CD4-positive, alpha-beta T cell treated with Interleukin-21 for 1 hour (primary cell): ENCODE results near the gene HPS5.

Source experiments
- DNase-seq: peaks from one replicate; pipeline ENCODE4 v3.0.0-alpha.2; 2020

Gene HPS5

DNA sequence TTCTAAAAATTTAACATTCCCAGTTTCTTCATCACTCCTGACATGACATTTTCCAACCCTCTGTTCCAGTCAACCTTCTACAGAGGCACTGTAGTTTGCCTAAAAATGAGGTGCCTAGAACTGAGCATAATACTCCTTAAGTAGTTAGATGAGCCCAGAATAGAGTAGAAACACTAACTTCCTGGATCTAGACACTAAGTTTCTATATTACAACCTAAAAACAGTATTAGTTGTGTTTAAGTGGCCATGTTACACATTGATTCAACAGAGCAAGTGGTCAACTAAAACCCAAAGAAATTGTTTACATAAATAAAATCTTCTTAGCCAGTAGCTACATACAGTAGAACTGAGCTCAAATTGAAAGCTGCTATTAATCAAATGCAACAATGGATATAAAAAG is 1.3 kb downstream of the HPS5 start:
- DNase-seq = no peak

DNA sequence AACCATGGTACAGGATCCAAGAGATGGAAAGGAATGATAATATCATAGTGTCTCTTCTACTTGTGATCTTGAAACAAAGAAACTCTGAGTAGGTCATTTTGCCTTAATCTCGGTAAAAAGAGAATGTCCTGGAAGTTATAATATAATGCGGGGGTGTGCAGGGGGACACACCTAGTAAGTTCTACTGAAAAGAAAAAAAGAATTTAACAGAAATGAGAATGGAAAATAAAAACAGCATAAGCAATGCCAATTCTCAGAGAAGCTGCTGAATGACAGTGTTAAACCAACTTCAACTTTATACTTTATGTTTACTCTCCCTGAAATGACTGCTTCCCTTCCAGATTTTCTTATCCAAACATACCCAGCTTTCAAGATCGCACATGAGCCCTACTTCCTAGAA is 2.0 kb downstream of the HPS5 start:
- no peak for DNase-seq

DNA sequence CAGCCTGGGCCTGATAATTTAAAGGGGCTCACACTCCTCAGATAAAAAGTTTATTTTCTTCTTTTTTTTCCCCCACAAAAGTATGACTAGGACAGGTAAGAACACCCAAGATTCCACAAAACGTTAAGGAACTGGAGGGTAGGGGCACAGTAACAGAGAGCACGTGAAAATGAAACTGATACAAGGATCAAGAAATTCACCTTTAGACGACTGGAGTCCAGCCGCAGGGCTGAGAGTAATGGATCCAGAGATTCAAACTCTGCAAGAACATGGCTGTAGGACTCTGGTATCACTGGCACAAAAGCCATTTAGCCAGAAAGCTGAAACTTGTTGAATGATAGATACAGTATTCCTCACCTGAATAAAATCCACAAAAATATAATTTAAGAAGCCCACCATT is 4.4 kb downstream of the HPS5 start:
- no peak for DNase-seq

DNA sequence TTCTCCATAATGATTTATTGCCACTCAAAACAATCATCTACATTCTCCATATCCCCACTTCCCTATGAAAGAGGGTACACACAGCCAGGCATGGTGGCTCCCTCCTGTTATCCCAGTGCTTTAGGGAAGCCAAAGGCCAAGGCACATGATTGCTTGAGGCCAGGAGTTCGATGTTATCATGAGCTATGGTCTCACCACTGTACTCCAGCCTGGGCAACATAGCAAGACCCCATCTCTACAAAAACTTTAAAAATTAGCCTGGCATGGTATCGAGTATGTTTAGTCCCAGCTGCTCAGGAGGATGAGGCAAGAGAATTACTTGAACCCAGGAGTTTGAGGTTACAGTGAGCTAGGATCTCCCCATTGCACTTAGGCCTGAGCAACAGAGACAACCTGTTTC is 6.0 kb downstream of the HPS5 start:
- DNase-seq = no peak

DNA sequence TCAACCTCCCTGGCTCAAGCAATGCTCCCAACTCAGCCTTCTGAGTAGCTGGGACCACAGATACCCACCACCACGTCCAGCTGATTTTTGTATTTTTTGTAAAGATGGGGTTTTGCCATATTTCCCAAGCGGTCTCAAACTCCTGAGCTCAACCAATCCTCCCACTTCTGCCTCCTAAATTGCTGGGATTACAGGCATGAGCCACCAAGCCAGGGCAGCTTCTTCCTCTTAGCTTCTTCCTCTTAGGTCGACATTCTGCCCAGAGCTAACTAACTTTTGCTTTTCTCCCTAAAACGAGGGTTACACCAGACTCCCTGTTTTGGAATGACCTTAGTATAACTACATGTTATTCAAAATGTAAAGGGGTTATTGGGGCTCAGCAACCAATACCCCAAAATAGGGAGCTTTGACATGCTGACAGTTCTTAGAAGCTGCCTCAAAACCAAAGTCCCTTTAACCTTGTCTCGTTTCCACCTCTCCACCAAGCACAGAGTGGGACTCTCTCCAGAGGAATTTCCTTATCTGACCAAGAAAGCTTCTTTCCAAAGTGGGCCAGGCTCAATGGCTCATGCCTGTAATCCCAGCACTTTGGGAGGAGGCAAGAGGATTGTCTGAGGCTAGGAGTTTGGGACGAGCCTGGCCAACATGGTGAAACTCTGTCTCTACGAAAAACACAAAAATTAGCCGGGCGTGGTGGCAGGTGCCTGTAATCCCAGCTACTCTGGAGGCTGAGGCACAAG is 7.0 kb downstream of the HPS5 start:
- no peak for DNase-seq

DNA sequence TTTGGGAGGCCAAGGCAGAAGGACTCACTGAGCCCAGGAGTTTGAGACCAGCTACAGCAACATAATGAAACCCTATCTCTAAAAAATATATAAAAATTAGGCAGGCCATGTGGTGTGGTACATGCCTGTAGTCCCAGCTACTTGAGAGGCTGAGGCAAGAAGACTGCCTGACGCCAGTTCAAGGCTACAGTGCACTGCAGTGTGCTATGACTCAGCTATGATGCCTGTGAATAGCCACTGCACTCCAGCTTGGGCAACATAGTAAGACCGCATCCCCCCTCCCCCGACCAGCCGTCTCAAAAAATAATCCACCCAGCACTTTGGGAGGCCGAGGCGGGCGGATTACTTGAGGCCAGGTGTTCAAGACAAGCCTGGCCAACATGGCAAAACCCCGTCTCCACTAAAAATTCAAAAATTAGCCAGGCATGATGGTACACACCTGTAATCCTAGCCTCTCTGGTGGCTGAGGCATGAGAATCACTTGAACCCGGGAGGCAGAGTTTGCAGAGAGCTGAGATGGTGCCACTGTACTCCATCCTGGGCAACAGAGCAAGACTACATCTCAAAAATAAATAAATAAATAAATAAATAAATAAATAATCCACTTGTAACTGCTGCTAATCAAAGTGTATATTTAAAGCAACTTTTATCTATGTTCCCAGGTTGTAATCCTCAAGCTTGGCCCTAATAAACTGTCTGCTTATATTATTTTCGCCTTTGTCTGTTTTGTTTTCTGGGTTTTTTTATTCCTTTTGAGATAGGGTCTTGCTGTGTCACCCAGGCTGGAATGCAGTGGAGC is 7.8 kb downstream of the HPS5 start:
- no peak for DNase-seq

DNA sequence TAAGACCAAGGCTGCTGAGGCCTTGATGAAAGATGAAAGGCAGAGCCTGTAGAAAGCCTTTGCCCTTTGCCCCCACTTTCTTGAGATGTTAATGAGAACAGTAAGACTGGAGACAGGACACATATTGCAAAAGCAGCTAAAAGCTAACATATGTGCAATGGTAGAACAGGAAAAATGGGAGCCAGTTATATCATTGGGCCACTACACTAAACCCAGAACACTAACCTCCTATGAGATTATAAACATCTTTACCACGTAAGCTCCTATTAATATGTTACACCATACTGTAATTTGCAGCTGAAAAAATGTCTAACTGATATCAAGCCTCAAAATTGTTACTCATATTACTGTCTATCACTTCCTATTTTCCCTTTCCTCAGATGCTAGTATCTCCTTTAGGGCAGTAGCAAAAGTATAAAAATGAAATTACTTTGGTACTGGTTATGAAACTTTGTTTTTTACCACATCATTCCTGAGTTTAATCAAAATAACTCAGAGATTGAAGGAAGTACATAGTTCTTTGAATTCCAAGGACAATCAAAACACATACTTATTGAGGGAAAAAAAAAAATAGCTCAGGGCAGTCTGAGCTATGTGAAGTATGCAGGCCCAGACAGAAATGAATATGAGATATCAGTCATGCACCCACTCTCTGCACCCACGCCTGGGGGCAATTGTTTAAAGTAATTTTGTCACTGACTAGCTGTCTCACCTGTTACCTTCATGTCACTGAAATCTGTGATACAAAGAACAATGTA is 9.1 kb downstream of the HPS5 start:
- no peak for DNase-seq

DNA sequence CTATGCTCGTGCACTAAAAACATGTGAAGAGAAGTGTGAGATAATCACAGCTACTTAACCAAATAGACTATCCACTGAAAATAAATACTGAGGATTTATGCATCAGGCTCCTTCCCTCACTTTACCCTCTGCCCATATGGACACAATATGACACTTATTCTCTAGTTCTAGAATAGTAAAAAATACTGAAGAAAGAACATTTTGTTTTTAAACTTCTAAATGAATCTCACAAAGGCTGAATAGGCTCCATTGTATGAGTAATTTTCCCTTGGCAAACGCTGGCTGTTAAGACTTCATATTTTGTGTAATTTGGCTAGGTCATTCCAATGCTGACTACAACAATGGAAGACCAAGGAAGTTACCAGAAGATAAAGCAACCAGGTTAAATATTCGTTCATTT is 9.9 kb downstream of the HPS5 start:
- no peak for DNase-seq

DNA sequence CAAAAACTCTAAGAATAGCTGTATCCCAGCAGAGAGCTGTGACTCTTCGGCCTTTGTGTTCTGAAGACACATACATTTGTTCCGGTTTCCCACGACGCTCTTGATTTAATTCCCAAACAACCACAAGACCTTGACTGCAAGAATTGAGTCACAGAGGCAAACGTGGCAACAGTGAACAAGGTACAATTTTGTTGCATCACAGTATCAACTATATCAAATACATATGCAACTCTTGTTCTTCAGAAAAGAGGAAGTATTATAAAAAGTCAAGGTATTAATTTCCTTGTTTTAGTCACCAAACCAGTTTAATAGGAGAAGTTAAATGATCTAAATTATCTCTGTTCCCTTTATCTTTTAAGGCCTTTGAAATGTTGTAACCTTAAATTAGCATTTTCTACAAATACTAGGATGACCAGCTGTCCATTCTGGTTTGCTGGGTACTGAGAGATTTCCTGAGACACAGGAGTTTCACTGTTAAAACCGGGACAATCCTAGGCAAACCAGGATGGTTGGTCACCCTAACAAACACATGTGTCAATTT is 11.1 kb downstream of the HPS5 start:
- DNase-seq = no peak

DNA sequence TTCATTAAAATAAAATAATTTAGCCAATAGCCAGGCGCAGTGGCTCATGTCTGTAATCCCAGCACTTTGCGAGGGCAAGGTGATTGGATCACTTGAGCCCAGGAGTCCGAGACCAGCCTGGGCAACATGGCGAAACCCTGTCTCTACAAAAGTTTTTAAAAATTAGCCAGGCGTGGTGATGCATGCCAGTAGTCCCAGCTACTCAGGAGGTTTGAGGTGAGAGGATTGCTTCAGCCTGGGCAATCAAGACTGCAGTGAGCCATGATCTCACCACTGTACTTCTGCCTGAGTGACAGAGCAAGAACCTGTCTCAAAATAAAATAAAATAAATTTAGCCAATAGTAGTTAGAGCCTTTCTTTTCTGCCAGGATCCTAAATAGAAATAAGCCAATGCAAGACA is 12.2 kb downstream of the HPS5 start:
- DNase-seq = no peak

DNA sequence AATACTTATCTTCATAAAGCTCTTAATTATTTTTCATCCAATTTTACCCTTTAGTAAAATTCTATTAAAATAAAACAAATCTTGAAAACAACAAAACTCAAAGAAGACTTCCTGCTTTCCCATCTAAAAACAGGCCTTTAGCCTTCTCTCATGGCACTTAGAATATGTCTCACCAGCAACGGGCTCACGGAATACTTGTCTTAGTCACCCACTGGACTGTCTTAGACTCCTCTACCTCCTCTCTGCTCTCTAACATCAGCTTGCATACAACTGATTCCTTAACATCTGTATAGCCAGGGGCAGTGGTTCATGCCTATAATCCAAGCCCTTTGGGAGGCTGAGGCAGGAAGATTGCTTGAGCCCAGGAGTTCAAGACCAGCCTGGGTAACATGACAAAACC is 13.7 kb downstream of the HPS5 start:
- no peak for DNase-seq

DNA sequence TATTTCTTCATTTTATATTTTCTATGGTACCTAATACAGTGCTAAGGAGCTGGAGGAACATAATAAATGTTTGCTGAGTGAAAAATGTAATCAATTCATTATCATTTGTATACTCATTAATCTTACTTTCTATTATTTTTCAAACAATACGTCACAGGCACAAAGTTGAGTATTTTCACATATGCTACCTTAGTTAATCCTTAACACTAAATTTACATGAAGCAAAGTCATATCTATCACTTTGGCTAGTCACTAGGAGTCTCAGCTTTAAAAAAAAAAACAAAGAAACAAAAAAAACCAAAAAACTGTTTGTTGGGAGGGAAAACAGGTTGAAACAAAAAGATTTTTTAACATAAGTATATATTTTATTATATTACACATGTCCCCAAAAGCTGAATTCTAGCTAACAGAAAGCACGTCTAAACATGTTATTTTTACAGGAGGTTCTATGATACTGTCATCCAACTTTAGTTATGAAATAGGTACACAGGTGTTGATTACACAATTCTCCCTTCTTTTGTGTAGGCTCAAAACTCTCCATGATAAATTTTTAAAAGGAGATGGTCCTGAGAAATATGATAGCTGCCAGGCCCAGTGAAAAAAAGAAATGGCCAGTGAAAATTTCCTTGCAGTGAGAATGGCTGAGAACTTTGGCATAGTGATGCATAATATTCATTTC is 14.3 kb downstream of the HPS5 start:
- no peak for DNase-seq

DNA sequence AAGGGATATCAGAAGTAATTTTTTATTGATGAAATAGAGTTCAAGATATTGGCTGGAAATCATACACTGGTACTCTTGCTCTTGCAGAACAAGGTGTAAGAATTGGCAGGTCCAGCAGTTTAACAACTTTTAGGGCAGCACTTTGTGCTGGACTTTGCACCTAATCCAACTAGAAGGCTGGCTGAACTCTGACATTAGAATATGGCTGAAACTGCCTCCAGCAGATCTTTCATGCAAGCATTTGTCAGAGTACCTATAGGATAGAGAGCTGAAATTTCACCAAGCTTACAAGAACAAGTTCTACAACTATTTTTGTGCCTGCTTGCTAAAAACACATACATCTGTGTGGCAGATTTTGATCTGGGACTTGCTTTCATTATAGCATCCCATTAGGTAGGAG is 17.2 kb downstream of the HPS5 start:
- no peak for DNase-seq

DNA sequence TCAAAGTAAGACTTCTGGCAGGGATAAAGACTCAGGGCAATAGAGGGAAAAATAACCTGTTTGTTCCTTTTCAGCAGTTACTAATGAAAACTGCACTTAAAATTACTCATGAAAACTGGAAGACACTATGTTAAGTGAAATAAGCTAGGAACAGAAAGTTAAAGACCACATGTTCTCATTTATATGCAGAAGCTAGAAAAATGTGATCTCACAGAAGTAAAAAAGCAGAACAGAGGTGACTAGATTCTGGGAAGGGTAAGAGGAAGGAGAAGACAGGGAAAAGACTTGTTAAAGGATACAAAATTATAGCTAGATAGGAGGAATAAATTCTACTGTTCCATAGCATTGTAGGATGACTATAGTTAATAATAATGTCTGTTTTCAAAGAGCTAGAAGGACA is 22.2 kb downstream of the HPS5 start:
- DNase-seq = no peak

DNA sequence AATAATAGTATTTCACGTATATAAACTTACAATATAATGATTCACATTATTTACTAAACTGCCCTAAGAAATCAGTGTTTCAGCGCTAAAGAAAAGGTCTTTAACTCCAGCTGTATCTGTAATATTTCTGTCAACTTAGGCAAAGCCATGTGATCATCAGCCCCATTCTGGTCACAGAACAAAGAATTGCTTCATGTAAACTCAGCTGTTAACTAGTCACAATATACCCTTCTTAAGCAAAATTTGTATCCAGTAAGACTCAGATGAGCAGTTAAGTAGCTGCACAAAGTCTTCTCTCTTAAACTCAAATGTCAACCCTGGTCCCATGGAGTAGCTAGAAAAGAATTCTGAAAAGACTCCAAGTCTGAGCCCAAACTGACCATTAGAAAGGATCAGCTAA is 26.6 kb downstream of the HPS5 start:
- DNase-seq = no peak

DNA sequence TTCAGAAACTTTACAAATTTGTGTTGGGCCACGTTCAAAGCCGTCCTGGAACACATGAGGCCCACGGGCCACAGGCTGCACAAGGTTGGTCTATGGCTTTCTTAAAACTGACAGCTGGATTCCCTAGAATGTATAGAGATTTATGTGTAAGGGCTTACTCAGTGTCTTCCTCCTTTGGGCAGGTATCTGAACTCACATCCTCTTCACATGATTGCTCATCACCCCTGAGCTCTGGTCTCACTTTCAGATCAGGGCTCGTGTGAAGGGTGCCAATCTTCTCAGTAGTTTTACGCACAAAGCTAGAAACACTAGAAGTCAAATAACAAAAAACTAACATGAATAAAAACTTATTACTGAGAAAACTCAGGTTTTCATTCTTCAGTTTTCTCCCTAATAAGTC is 27.1 kb downstream of the HPS5 start:
- no peak for DNase-seq

DNA sequence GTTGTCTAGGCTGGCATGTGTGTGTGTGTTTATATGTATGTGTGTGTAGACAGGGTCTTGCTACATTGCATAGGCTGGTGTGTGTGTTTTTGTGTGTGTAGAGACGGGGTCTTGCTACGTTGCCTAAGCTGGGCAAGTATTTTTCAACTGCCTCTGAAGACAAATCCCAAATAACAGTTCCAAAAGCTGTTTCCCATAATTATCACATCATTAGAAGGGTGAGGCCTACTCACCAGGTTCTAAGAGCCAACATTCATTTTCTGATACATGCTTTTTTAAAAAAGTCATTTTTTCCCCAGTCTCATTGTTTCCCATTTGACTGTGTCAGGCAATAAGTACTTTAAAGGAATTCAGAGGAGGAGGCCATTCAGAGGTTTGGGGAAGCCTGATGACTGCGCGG is 33.0 kb downstream of the HPS5 start:
- no peak for DNase-seq

DNA sequence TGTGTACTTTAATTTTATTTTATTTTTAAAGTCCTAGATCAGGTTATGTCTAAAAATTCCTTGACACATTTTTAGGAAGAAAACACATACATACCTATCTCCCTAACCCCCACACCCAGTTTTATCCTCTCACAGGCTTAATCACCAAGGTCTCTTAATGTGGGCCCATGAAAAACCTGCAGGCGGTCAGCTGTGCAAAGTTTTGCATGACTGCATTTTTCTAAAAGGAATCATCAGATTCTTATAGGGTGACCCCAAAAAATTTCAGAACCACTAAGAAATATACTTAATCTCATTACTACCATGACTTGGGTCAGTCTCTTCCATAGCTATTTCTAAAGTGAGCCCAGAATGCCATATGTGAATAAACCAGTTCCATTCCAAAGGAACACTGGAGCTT is 36.1 kb downstream of the HPS5 start:
- no peak for DNase-seq

DNA sequence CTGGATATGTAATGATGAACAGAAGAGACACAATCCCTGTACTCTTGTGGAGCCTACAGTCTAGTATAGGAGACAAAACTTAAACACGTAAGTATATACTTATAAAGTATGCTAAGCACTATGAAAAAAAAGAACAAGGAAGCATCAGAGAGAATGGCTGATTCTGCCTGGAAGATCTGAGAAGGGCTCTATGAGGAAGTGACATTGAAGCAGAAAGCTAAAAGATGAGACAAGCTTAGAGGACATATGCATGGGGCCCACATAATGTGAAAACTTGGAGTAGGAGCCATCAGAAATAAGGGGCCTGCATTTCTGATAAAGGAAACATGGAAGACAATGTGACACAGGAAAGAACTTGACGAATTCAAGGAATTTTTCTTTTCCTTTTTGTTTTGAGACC is 39.3 kb downstream of the HPS5 start:
- DNase-seq = no peak

DNA sequence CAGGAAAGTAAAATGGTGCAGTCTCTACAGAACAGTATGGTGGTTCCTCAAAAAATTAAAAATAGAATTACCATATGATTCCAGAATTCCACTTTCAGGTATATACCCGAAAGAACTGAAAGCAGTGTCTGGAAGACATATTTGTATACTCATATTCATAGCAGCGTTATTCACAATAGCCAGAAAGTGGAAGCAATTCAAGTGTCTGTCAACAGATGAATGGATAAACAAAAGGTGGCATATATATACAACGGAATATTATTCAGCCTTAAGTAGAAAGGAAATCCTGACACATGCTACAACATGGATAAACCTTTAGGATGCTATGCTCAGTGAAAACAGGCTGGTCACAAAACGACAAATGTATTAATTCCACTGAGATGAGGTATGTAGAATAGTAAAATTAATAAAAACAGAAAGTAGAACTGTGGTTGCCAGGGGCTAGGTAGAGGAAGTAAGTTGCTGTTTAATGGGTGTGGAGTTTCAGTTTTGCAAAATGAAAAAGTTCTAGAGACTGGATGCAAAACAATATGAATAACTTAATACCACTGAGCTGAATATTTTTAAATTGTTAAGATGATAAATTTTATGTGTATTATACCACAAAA is 41.4 kb downstream of the HPS5 start:
- peak; percentile 11 for DNase-seq

DNA sequence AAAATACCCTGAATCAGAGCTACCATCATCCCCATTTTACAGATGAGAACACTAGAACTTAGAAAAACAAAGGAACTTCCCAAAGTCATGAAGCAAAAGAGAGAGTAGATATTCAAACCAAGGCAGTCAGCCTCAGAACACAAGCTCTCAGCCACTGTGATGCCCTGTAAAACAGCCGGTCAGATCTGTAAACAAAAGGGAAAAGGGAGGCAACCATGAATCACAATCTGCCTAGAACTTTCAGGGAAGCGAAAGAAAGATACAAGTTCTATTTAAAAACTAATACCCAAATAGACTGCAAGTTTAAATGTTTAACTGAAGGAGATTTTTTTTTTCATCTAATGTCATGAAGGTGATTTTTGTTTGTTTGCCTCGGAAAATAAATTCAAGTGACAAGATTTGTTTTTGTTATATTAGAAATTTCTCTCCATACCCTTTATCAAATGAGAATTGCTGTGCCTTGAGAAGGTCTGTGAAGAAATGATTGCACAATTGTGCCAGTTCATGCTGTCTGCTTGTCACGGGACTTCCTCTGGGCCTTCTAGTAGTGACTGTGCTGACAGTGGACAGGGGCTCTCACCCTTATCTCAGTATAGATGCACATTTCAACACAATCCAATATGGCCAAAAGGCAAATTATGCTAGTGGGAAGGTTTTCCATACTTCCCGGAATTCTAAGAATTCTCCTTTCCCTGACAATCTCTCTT is 44.2 kb downstream of the HPS5 start:
- DNase-seq = no peak

DNA sequence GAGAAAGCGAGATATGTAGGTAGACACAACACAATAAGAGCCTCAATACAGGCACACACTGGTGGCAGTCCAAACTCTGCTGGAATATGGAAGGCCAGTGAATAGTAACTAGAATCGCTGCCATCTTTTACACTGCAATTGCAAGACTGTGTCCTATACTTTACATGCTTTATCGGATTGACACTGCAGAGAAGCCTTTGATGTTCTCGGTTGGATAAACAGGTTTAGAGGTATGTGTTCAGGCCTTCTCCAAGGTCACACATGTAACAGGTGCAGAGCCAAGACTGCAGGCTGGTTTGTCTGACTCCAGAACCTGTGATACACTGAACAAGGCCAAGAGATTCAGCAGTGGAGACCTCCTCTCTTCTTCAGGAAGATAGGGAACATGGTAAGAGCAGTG is 50.7 kb downstream of the HPS5 start:
- DNase-seq = no peak
